GM18873 (cell line): Measurements from ENCODE around the gene CAV1.

Experiments used
- ATAC-seq: cut with Tn5 transposase; IDR thresholded peaks from one replicate; pipeline ENCODE4 v1.9.1; 2021; ENCODE audit warnings: mild to moderate bottlenecking, moderate library complexity, moderate number of reproducible peaks; ENCODE audit not compliant: unreplicated experiment, low FRiP score

CAV1 gene

GRCh38 chr7:116502201-116503096 is 22.4 kb upstream of the CAV1 start:
- ATAC-seq, result no peak

- no peak for ATAC-seq
Measured at GRCh38 chr7:116503835-116504234, 21.0 kb upstream of the CAV1 start.

- ATAC-seq, result no peak
Measured at GRCh38 chr7:116505278-116505677, 19.6 kb upstream of the CAV1 start.

- no peak for ATAC-seq
Measured at GRCh38 chr7:116505823-116506222, 19.0 kb upstream of the CAV1 start.

GRCh38 chr7:116509982-116510579 is 14.8 kb upstream of the CAV1 start:
- ATAC-seq, result no peak

GRCh38 chr7:116510795-116511194 is 14.0 kb upstream of the CAV1 start:
- ATAC-seq, result no peak

GRCh38 chr7:116511552-116512519 is 13.0 kb upstream of the CAV1 start:
- ATAC-seq, result peak; percentile 99

GRCh38 chr7:116512520-116513188 is 12.2 kb upstream of the CAV1 start:
- no peak for ATAC-seq

- no peak for ATAC-seq
Measured at GRCh38 chr7:116515584-116515983, 9.3 kb upstream of the CAV1 start.

GRCh38 chr7:116516324-116516723 is 8.5 kb upstream of the CAV1 start:
- no peak for ATAC-seq

GRCh38 chr7:116517626-116518025 is 7.2 kb upstream of the CAV1 start:
- ATAC-seq, result no peak

GRCh38 chr7:116518961-116519360 is 5.9 kb upstream of the CAV1 start:
- no peak for ATAC-seq

- ATAC-seq, result no peak
Measured at GRCh38 chr7:116521046-116521664, 3.7 kb upstream of the CAV1 start.

- no peak for ATAC-seq
Measured at GRCh38 chr7:116522247-116522646, 2.6 kb upstream of the CAV1 start.

- ATAC-seq, result no peak
Measured at GRCh38 chr7:116524221-116524608, 621 bp upstream of the CAV1 start.

GRCh38 chr7:116525298-116525912 is 569 bp downstream of the CAV1 start:
- no peak for ATAC-seq

GRCh38 chr7:116525913-116526861 is 1.4 kb downstream of the CAV1 start:
- ATAC-seq, result peak; percentile 89

- ATAC-seq, result no peak
Measured at GRCh38 chr7:116526897-116527296, 2.1 kb downstream of the CAV1 start.
